ENCODE measurements around the gene SLC6A6.

GRCh38 chr3:14536837-14537589 is 134.6 kb downstream of the SLC6A6 start:
- TF ChIP-seq CTCF (IDR thresholded peaks at IDR 0.05) (no peak), POLR2A (IDR thresholded peaks at IDR 0.05) (no peak)
